Mucosa of descending colon (tissue), 3 donors: ENCODE measurements around the gene RNF181. TPM values are rescaled to one million over a fixed set of nuclear protein-coding genes. Genes with fewer than 3 reads are reported as not detected.
A peak's percentile ranks its signal among the peaks of the same experiment; 100 is the strongest.

Experiments used
- ATAC-seq: fragments of 200-7000 bp; cut with Tn5 transposase; one replicate; pipeline ENCODE4 v1.9.1; 2020; ENCODE audit warnings: mild to moderate bottlenecking, moderate library complexity
- DNase-seq, 3 donors: peaks; one replicate each; pipeline ENCODE4 v3.0.0-alpha.2; 2020
- H3K36me3 ChIP-seq: fragments of 200-600 bp; one replicate; pipeline ENCODE4 v1.8.0; 2021; ENCODE audit warnings: low read depth, mild to moderate bottlenecking
- H3K4me1 ChIP-seq: fragments of 200-600 bp; one replicate; pipeline ENCODE4 v1.8.0; 2021; ENCODE audit warnings: low read depth, mild to moderate bottlenecking
- H3K4me3 ChIP-seq: fragments of 200-600 bp; one replicate; pipeline ENCODE4 v1.8.0; 2021; ENCODE audit warnings: mild to moderate bottlenecking
- H3K9me3 ChIP-seq: fragments of 200-600 bp; one replicate; pipeline ENCODE4 v1.8.0; 2021; ENCODE audit warnings: mild to moderate bottlenecking
- intact Hi-C, 2 donors: fragments of 100-400 bp; cut with DNase I in 1 of 2; cut with micrococcal nuclease in 1 of 2; formaldehyde crosslinking; loops; one replicate each; pipeline versions ENCODE4 v1.11.0 to v1.11.1; 2022; cut with DNase I, micrococcal nuclease
- total RNA-seq, 3 donors: library from RNA; stranded (reverse); fragmentation: NEBNext Ultra II Directional in 2 of 3; extraction: Animal tissue kit (Norgen Biotek cat#: 25700) in 2 of 3; gene quantifications; one replicate each; pipeline versions ENCODE4 v1.2.1 to v1.2.4, GENCODE V29; 2021 to 2023
- TF ChIP-seq, protein P1 (sequence below): fragments of 200-600 bp; IDR thresholded peaks from one replicate; pipeline ENCODE4 v1.8.0; 2022; ENCODE audit warnings: antibody characterized with exemption, mild to moderate bottlenecking
- donor health status: DM: no; HTN: no; CAD: no; lungs with moderate emphysema.
- donor health status: DM: no; HTN: no; CAD: no.
- donor health status: DM: no; HTN: yes; CAD: no.

RNF181 gene
- total RNA-seq, 3 donors from 2014 or later = 73.7 to 89.5 (median 80.8) TPM

DNA sequence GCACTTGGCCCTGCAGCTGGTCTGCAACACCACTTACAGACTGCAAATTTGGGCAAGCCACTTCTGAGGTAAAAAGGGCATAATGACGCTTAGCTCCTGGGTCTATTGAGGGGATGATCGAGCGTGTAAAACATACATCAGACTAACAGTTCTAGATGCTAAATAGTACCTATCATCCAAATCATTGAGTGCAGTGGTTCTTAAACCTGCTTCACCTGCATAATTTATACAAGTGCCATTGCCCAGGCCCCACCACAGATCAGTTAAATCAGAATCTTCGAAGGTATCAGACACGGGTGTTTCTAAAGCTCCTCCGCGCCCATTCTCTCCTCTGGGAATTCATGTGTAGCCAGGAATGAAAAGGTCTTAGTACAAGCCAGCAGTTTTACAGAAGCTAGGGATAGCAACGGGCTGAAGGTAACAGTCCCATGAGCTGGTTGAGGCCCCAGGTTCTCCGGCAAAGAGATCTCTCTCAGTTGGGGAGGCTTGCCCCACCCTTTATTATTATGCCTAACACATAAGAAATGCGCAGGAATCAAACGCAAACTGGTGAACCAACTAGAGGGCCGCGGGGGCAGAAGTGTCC, 737 bp upstream of the RNF181 start:
- Histone ChIP-seq H3K9me3 (no peaks in the 10 kb centered on the region), H3K36me3 (no peaks in the 10 kb centered on the region), H3K4me1 (peaks cover 16% of the 10 kb centered on the region), H3K4me3 (peak overlapping the region; percentile 92)
- intact Hi-C loops = no loop called here
- peak in 1 of 3 donors; percentile 10 for DNase-seq
- ATAC-seq = no peak
- TF ChIP-seq, protein P1, sequence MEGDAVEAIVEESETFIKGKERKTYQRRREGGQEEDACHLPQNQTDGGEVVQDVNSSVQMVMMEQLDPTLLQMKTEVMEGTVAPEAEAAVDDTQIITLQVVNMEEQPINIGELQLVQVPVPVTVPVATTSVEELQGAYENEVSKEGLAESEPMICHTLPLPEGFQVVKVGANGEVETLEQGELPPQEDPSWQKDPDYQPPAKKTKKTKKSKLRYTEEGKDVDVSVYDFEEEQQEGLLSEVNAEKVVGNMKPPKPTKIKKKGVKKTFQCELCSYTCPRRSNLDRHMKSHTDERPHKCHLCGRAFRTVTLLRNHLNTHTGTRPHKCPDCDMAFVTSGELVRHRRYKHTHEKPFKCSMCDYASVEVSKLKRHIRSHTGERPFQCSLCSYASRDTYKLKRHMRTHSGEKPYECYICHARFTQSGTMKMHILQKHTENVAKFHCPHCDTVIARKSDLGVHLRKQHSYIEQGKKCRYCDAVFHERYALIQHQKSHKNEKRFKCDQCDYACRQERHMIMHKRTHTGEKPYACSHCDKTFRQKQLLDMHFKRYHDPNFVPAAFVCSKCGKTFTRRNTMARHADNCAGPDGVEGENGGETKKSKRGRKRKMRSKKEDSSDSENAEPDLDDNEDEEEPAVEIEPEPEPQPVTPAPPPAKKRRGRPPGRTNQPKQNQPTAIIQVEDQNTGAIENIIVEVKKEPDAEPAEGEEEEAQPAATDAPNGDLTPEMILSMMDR = no peak

DNA sequence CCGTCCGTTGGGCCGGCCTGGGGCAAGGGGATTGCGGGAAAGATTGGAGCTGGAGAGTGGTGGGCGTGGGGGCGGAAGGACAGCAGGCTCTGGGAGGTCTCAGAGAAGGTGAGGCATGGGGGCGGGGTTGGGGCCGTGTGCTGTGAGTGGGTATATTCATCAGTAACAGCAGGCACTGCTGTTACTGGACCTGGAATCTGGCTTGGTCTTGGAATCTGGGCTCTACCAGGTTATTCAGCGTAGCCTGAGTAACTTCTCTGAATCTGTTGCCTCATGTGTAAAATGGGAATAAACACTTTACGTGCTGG, 435 bp downstream of the RNF181 start:
- Histone ChIP-seq H3K36me3 (no peaks in the 10 kb centered on the region), H3K4me3 (peak overlapping the region; percentile 92), H3K4me1 (peaks cover 16% of the 10 kb centered on the region), H3K9me3 (no peaks in the 10 kb centered on the region)
- ATAC-seq (peak; percentile 4), DNase-seq (no peak)
- TF ChIP-seq, protein P1 = no peak
- intact Hi-C loops = no loop called here

DNA sequence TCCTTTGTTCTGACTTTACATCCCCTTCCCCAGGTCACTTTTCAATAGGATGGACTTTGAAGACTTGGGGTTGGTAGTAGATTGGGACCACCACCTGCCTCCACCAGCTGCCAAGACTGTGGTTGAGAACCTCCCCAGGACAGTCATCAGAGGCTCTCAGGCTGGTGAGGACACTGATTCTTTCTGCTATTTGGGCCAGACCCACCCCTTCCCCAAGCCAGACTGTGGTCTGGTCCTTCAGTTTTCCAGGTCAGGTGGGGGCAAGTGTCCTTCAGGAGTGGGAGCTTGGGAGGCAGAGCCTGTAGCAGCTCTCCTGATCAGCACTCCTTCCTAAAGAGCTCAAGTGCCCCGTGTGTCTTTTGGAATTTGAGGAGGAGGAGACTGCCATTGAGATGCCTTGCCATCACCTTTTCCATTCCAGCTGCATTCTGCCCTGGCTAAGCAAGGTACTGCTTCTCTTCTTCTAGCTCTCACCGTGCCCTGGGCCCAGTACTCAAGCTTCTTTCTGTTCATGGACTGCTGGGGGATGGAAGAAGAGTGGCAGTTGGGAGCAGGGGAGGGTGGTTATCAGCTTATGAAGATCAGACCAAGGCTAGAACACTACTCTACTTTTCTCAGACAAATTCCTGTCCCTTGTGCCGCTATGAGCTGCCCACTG, 1.1 kb downstream of the RNF181 start:
- TF ChIP-seq, protein P1 = no peak
- ATAC-seq = no peak
- peaks cover 21% of the 10 kb centered on the region for H3K4me1 ChIP-seq

DNA sequence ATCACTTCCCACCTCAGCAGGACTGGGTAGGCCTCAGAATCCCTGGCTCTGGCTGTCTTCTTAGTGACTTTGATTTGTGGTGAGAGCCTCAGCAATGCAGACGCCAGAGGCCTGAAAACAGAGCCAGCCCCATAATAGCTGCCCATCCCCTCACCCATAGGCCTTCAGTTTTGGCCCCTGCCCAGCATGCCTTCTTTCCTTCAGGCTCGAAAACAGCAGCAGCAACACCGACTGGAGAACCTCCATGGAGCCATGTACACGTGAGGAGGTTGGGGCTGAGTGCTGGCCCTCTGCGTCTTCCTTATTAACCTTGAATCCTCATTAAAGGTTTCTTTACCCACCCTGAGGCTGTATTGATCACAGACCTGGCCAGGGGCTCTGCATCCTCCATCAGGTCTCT, 1.7 kb downstream of the RNF181 start:
- DNase-seq = no peak
- no peak for ATAC-seq
- TF ChIP-seq, protein P1 = no peak
- Histone ChIP-seq H3K9me3 (no peaks in the 10 kb centered on the region), H3K4me3 (no peak overlapping the region), H3K36me3 (no peaks in the 10 kb centered on the region), H3K4me1 (peaks cover 23% of the 10 kb centered on the region)
- intact Hi-C loops = no loop called here

More for the DNA sequence above, 1.1 kb downstream of the RNF181 start:
- intact Hi-C loops = no loop called here
- DNase-seq = no peak
- Histone ChIP-seq H3K4me3 (no peak overlapping the region), H3K9me3 (no peaks in the 10 kb centered on the region), H3K36me3 (no peaks in the 10 kb centered on the region)

DNA sequence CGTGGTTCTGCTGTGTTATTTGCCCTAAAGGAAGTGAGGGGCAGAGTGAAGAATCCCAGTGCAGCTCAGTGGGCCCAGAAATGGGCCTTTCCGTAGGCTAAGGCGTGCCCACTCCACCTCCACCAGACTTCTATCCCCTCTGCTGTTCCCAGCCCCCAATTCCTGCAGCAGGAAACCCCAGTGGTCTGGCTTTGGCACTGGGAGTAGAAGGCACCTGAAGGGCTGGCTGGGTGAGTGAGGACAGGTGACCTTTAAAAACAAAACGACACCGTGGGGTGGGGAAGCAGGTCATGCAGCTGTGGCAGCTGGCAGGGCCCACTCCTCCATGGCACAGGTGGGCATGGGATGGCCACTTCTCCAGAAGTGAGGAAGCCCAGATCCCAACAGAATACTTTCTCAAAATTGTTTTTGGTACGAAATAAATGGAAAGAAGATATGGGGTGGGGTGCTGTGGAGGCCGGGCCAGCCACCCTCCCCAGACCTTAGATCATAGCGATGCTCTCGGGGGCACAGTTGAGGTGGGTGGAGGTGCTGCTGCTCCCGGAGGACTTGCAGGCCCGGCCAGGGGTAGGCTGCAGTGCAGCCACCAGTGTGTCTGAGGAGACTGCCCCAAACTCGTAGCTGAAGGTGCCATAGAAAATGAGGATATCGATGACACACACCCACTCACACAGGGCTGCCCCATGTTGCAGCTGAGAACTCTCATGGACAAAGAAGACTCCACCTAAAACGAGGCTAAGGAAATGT, 3.2 kb downstream of the RNF181 start:
- TF ChIP-seq, protein P1 = no peak
- H3K9me3 ChIP-seq = no peaks in the 10 kb centered on the region
- H3K4me1 ChIP-seq = peaks cover 26% of the 10 kb centered on the region
- ATAC-seq = no peak
- intact Hi-C loops = no loop called here
- no peaks in the 10 kb centered on the region for H3K36me3 ChIP-seq
- no peak overlapping the region for H3K4me3 ChIP-seq
- peak in 1 of 3 donors; percentile 20 for DNase-seq
